Fibroblast of lung (primary cell): ENCODE results near the gene PARP8. TPM values are rescaled to one million over a fixed set of nuclear protein-coding genes. Genes with fewer than 3 reads are reported as not detected.
"Not testable (repeated sequence)": the region's sequence is repeated elsewhere in the genome, so short reads cannot be mapped to it uniquely, and the experiment has no call there.

Experiments used
- DNase-seq, 2 donors: peaks; one replicate each; pipeline versions ENCODE4 v3.0.0 to v3.0.0-alpha.2; 2010; ENCODE audit warnings: low read depth in 2 of 2
- H2AFZ ChIP-seq: 2 replicates; pipeline ENCODE4 v1.5.1; 2012; ENCODE audit warnings: low read length, control low read depth, inconsistent platforms
- H3K27ac ChIP-seq: 2 replicates; pipeline ENCODE4 v1.5.1; 2011; ENCODE audit warnings: low read length, control low read depth; ENCODE audit not compliant: insufficient read depth
- H3K27me3 ChIP-seq: 2 replicates; pipeline ENCODE4 v1.5.1; 2011; ENCODE audit warnings: mild to moderate bottlenecking, low read length; ENCODE audit not compliant: control insufficient read depth, insufficient read depth
- H3K36me3 ChIP-seq: 2 replicates; pipeline ENCODE4 v1.5.1; 2011; ENCODE audit warnings: low read length; ENCODE audit not compliant: control insufficient read depth, insufficient read depth
- H3K4me1 ChIP-seq: 2 replicates; pipeline ENCODE4 v1.5.1; 2011; ENCODE audit warnings: low read length; ENCODE audit not compliant: control insufficient read depth, insufficient read depth; ENCODE audit errors: extremely low read depth
- H3K4me2 ChIP-seq: 2 replicates; pipeline ENCODE4 v1.5.1; 2011; ENCODE audit warnings: low read length, control low read depth; ENCODE audit not compliant: insufficient read depth; ENCODE audit errors: extremely low read depth
- H3K4me3 ChIP-seq, 4 experiments: fragments of 200-600 bp in 1 of 4; sonication (generic) in 1 of 4; replicated peaks in 1 of 4; 2 replicates each; pipeline ENCODE4 v1.5.1; 2011 to 2016; ENCODE audit warnings: low read length in 4 of 4, low read depth in 3 of 4, mild to moderate bottlenecking in 3 of 4, control low read depth in 2 of 4, inconsistent platforms in 1 of 4, mixed read lengths in 1 of 4; ENCODE audit not compliant: insufficient read depth in 1 of 4; ENCODE audit errors: control extremely low read depth in 1 of 4
- H3K79me2 ChIP-seq: 2 replicates; pipeline ENCODE4 v1.5.1; 2012; ENCODE audit warnings: mild to moderate bottlenecking, low read length, inconsistent platforms; ENCODE audit not compliant: control insufficient read depth, insufficient read depth
- H3K9ac ChIP-seq: 2 replicates; pipeline ENCODE4 v1.5.1; 2011; ENCODE audit warnings: mild to moderate bottlenecking, low read length, control low read depth; ENCODE audit not compliant: insufficient read depth
- H3K9me3 ChIP-seq: 2 replicates; pipeline ENCODE4 v1.5.1; 2012; ENCODE audit warnings: low read depth, low read length; ENCODE audit not compliant: control insufficient read depth, insufficient read depth
- H4K20me1 ChIP-seq: 2 replicates; pipeline ENCODE4 v1.5.1; 2011; ENCODE audit warnings: low read length; ENCODE audit not compliant: control insufficient read depth, insufficient read depth; ENCODE audit errors: extremely low read depth
- EZH2 ChIP-seq: IDR thresholded peaks from 2 replicates; pipeline ENCODE4 v1.5.1; 2012; ENCODE audit warnings: low read length, control low read depth, mild to moderate bottlenecking; ENCODE audit errors: missing control alignments
- polyA plus RNA-seq, 2 donors: library from polyadenylated mRNA; depleted of rRNA in 1 of 2; stranded (reverse) in 1 of 2; unstranded in 1 of 2; fragments of >200 nt; gene quantifications; 2 replicates each; pipeline ENCODE4 v1.2.1, GENCODE V29; 2011 to 2012; ENCODE audit warnings: missing spikeins in 1 of 2
- total RNA-seq: library from RNA; depleted of rRNA; stranded (reverse); fragments of >200 nt; gene quantifications from 2 replicates; pipeline ENCODE4 v1.2.1, GENCODE V29; 2014
- TF ChIP-seq, protein P1 (sequence below), 2 donors: IDR thresholded peaks in 1 of 2; conservative IDR thresholded peaks in 1 of 2; 1 replicate in 1 of 2; 2 replicates in 1 of 2; pipeline ENCODE4 v1.5.1; 2011 to 2012; ENCODE audit warnings: low read length in 2 of 2, control low read depth in 1 of 2, inconsistent platforms in 1 of 2, low read depth in 1 of 2, mild to moderate bottlenecking in 1 of 2

Gene PARP8
- total and polyA plus RNA-seq, 2 donors (not counting 1 experiment from before 2014, with no cell fraction given): 13.8 to 24.6 TPM

DNA sequence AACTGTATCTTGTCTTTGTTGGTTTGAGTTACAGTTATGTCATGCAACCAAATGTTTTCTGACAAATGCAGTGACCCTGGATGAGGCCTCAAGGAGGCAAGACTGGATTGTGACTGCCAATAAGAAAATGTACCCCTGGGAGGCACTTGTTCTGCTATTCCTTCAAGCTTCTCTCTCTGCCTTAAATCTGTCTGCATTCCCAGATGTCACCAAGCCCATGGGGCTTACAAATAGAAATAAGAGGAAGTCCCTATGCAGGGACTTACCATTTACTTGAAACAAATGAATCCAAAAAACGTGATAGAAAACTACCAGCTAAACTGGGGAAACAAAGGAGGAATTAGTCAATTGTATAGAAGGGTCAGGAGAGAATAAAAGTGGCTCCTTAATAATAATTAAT lies 8.2 kb upstream of the PARP8 start:
- DNase-seq: no peak
- H3K27ac ChIP-seq: no peak overlapping the region
- TF ChIP-seq, protein P1, sequence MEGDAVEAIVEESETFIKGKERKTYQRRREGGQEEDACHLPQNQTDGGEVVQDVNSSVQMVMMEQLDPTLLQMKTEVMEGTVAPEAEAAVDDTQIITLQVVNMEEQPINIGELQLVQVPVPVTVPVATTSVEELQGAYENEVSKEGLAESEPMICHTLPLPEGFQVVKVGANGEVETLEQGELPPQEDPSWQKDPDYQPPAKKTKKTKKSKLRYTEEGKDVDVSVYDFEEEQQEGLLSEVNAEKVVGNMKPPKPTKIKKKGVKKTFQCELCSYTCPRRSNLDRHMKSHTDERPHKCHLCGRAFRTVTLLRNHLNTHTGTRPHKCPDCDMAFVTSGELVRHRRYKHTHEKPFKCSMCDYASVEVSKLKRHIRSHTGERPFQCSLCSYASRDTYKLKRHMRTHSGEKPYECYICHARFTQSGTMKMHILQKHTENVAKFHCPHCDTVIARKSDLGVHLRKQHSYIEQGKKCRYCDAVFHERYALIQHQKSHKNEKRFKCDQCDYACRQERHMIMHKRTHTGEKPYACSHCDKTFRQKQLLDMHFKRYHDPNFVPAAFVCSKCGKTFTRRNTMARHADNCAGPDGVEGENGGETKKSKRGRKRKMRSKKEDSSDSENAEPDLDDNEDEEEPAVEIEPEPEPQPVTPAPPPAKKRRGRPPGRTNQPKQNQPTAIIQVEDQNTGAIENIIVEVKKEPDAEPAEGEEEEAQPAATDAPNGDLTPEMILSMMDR (conservative IDR thresholded peaks at IDR 0.05 in 1 of 2, IDR thresholded peaks at IDR 0.05 in 1 of 2; ENCODE audit: low read depth in 1 of 2, low read length in 2 of 2): no peak
- no peak for TF ChIP-seq EZH2
- no peaks in the 10 kb centered on the region for H3K4me1 ChIP-seq
- H2AFZ ChIP-seq: no peak overlapping the region
- H4K20me1 ChIP-seq: no peaks in the 10 kb centered on the region
- no peaks in the 10 kb centered on the region for H3K27me3 ChIP-seq
- no peak overlapping the region for H3K4me3 ChIP-seq
- no peaks in the 10 kb centered on the region for H3K9me3 ChIP-seq
- no peaks in the 10 kb centered on the region for H3K36me3 ChIP-seq
- no peaks in the 10 kb centered on the region for H3K79me2 ChIP-seq
- H3K9ac ChIP-seq: no peak overlapping the region
- H3K4me2 ChIP-seq: no peak overlapping the region

DNA sequence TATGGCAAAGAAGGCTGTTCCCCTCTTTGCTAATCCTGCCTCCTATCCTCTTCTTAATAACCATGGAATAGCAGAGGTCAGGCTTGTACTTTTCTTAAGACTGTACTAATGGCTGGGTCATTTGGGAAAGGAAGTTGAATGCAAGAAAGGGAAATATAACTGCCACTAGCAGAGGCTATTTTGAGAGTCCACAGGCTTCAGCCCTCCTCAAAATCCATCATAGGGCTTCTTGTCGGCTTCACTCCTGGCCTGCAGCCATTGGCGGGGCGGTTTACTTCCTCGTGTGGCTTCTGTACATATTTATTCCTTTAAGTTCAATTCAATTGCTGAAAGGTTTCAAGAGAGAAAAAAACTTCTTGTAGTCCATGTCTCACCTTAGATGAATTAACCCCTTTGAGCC lies 2.8 kb upstream of the PARP8 start:
- Histone ChIP-seq H3K36me3 (no peaks in the 10 kb centered on the region), H3K27ac (no peak overlapping the region), H3K9me3 (no peaks in the 10 kb centered on the region), H3K4me2 (no peak overlapping the region), H3K79me2 (peaks cover 5% of the 10 kb centered on the region), H4K20me1 (no peaks in the 10 kb centered on the region), H3K4me3 (no peak overlapping the region), H2AFZ (no peak overlapping the region), H3K4me1 (no peaks in the 10 kb centered on the region), H3K9ac (no peak overlapping the region), H3K27me3 (no peaks in the 10 kb centered on the region)
- DNase-seq: no peak
- TF ChIP-seq, protein P1 (conservative IDR thresholded peaks at IDR 0.05 in 1 of 2, IDR thresholded peaks at IDR 0.05 in 1 of 2; ENCODE audit: low read depth in 1 of 2, low read length in 2 of 2): no peak

DNA sequence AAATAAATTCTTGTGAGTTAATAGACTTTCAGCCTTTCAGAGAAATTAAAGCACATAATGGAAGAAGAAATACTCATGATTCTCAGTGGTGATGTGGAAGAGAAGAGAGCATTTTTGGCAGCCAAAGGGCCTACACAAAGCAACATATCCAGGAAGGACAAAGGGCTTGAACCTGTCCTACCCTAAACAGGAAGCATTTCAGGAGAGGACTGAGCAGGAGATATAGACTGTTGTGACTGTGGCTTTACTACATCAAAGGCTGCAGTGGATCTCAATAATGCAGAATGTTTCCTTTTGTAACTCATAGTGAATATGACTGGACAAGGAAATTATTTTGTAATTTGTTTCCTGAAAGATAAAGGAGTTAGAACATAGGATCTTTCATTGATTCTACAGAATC lies 1.3 kb upstream of the PARP8 start:
- Histone ChIP-seq H3K36me3 (no peaks in the 10 kb centered on the region), H4K20me1 (no peaks in the 10 kb centered on the region), H3K27ac (no peak overlapping the region), H3K27me3 (no peaks in the 10 kb centered on the region), H3K79me2 (peaks cover 5% of the 10 kb centered on the region), H2AFZ (no peak overlapping the region), H3K4me2 (no peak overlapping the region), H3K4me1 (no peaks in the 10 kb centered on the region), H3K4me3 (no peak overlapping the region), H3K9ac (no peak overlapping the region), H3K9me3 (no peaks in the 10 kb centered on the region)
- no peak for DNase-seq
- TF ChIP-seq EZH2: no peak
- TF ChIP-seq, protein P1 (conservative IDR thresholded peaks at IDR 0.05 in 1 of 2, IDR thresholded peaks at IDR 0.05 in 1 of 2; ENCODE audit: low read depth in 1 of 2, low read length in 2 of 2): no peak

DNA sequence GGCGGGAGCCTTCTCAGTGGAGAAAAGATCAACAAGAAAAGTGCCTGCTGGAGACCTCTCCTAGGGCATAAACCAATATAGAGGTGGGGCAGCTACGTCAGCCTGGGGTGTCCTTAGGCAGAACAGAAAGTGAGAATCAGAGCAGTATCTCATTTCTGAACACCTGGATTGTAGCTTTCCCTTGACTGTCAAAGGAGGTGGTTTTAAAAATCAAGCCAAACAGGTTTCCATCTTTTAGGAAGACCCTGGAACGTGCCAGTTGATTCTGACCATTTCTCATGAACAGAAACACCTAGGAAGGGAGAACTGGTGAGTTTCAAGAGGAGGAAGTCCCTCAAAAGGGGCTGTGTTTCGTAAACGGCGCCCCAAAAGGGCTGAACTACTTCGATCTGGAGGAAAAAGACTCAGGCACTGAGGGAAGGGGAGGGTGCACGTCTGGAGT lies 655 bp upstream of the PARP8 start:
- not testable (repeated sequence) for H3K9me3 ChIP-seq, H3K9ac ChIP-seq, H3K36me3 ChIP-seq, H3K27ac ChIP-seq, H2AFZ ChIP-seq, H3K4me1 ChIP-seq, H3K27me3 ChIP-seq, H3K79me2 ChIP-seq, H4K20me1 ChIP-seq, DNase-seq
- Histone ChIP-seq H3K4me3 (peak overlapping the region; percentile 43 to 86 (median 70)), H3K4me2 (peak overlapping the region; percentile 13)
